ENCODE measurements around the gene KCNJ9. TPM values are rescaled to one million over a fixed set of nuclear protein-coding genes. Genes with fewer than 3 reads are reported as not detected.

Gene KCNJ9
- total RNA-seq, 2 experiments from 2014 or later = not detected

GRCh38 chr1:160098852-160099561 lies 17.7 kb downstream of the KCNJ9 start:
- Mint-ChIP-seq H3K27me3 (no peaks in the 10 kb centered on the region), H3K27ac (peak overlapping the region; percentile 89), H3K4me1 (ENCODE audit: low read depth) (peaks cover 70% of the 10 kb centered on the region), H3K9me3 (no peaks in the 10 kb centered on the region), H3K4me3 (peak overlapping the region; percentile 69), H3K36me3 (ENCODE audit: low read depth) (peaks cover 6% of the 10 kb centered on the region)
- intact Hi-C loops (cut with micrococcal nuclease) = loop anchor here (10.0 kb wide), 1 partner anchor 516 kb away; no protein-coding TSS in a partner anchor
- ATAC-seq (peak; percentile 89), DNase-seq (peak; percentile 99)
- POLR2A ChIA-PET = interaction anchor here (0.8 to 1.7 kb wide), 4 partner anchors 13 to 192 kb away, joined by 3 to 5 read pairs (median 4); partner anchors contain the start of gene TAGLN2
- TF ChIP-seq CTCF (IDR thresholded peaks at IDR 0.05) = no peak
- CTCF ChIA-PET = interaction anchor here (1.0 to 7.3 kb wide), 7 partner anchors 10 to 193 kb away, joined by 3 to 119 read pairs (median 13); partner anchors contain the start of gene KCNJ9

GRCh38 chr1:160099716-160100375 lies 18.5 kb downstream of the KCNJ9 start:
- intact Hi-C loops (cut with micrococcal nuclease) = loop anchor here (5.0 to 10.0 kb wide), 4 partner anchors 107 to 515 kb away; partner anchors contain the start of gene PEA15
- ChIA-PET POLR2A (interaction anchor here (1.0 kb wide), 1 partner anchor 191 kb away, joined by 3 read pairs; no protein-coding TSS in a partner anchor), CTCF (interaction anchor here (1.0 to 7.3 kb wide), 14 partner anchors 10 to 277 kb away, joined by 3 to 119 read pairs (median 14); partner anchors contain the start of genes DCAF8 and KCNJ9)
- Mint-ChIP-seq H3K4me3 (peak overlapping the region; percentile 69), H3K9me3 (no peaks in the 10 kb centered on the region), H3K4me1 (ENCODE audit: low read depth) (peaks cover 64% of the 10 kb centered on the region), H3K36me3 (ENCODE audit: low read depth) (peaks cover 4% of the 10 kb centered on the region), H3K27ac (peak overlapping the region; percentile 90), H3K27me3 (no peaks in the 10 kb centered on the region)
- DNase-seq = no peak
- no peak for ATAC-seq
- no peak for TF ChIP-seq CTCF (IDR thresholded peaks at IDR 0.05)

- POLR2A ChIA-PET = interaction anchor here (0.7 to 1.5 kb wide), 6 partner anchors 35 to 195 kb away, joined by 3 to 6 read pairs (median 4); partner anchors contain the start of gene PEX19
- H3K27ac Mint-ChIP-seq = peak overlapping the region; percentile 90
- ATAC-seq (peak; percentile 28), DNase-seq (peak; percentile 88)
- H3K36me3 Mint-ChIP-seq (ENCODE audit: low read depth) = peaks cover 4% of the 10 kb centered on the region
- peak; percentile 79 for TF ChIP-seq CTCF (IDR thresholded peaks at IDR 0.05)
- intact Hi-C loops (cut with micrococcal nuclease) = loop anchor here (5.0 to 10.0 kb wide), 3 partner anchors 106 to 191 kb away; partner anchors contain the start of gene PEA15
- peaks cover 55% of the 10 kb centered on the region for H3K4me1 Mint-ChIP-seq (ENCODE audit: low read depth)
- H3K4me3 Mint-ChIP-seq = peak overlapping the region; percentile 20
- no peaks in the 10 kb centered on the region for H3K9me3 Mint-ChIP-seq
- no peaks in the 10 kb centered on the region for H3K27me3 Mint-ChIP-seq
- CTCF ChIA-PET = interaction anchor here (0.6 to 6.7 kb wide), 36 partner anchors 8 to 308 kb away, joined by 3 to 102 read pairs (median 4); partner anchors contain the start of genes CASQ1, DCAF8, PEX19 and PIGM
These were observed 19.8 kb downstream of the KCNJ9 start for GRCh38 chr1:160101037-160101716.

GRCh38 chr1:160101717-160102522 lies 20.6 kb downstream of the KCNJ9 start:
- H3K9me3 Mint-ChIP-seq = no peaks in the 10 kb centered on the region
- H3K27ac Mint-ChIP-seq = peak overlapping the region; percentile 90
- ATAC-seq = no peak
- H3K4me3 Mint-ChIP-seq = no peak overlapping the region
- no peak for TF ChIP-seq CTCF (IDR thresholded peaks at IDR 0.05)
- peaks cover 48% of the 10 kb centered on the region for H3K4me1 Mint-ChIP-seq (ENCODE audit: low read depth)
- no peak for DNase-seq
- ChIA-PET CTCF (interaction anchor here (0.6 to 6.7 kb wide), 34 partner anchors 8 to 296 kb away, joined by 3 to 102 read pairs (median 6); partner anchors contain the start of genes CASQ1, DCAF8, PEX19 and PIGM), POLR2A (interaction anchor here (0.7 to 1.5 kb wide), 9 partner anchors 14 to 194 kb away, joined by 3 to 6 read pairs (median 3); partner anchors contain the start of genes ATP1A2 and PEX19)
- no peaks in the 10 kb centered on the region for H3K27me3 Mint-ChIP-seq
- intact Hi-C loops (cut with micrococcal nuclease) = loop anchor here (5.0 to 10.0 kb wide), 3 partner anchors 105 to 190 kb away; partner anchors contain the start of gene PEA15
- H3K36me3 Mint-ChIP-seq (ENCODE audit: low read depth) = peaks cover 2% of the 10 kb centered on the region
